Measurements from ENCODE around the gene TNFRSF25.

The TNFRSF25 gene

GRCh38 chr1:6486433-6487011 is 20.5 kb upstream of the TNFRSF25 start:
- peak; percentile 77 for DNase-seq

- DNase-seq = no peak
These were observed 19.5 kb upstream of the TNFRSF25 start for GRCh38 chr1:6485168-6486101.

- no peak for DNase-seq
These were observed 18.8 kb upstream of the TNFRSF25 start for GRCh38 chr1:6484826-6485167.

DNA sequence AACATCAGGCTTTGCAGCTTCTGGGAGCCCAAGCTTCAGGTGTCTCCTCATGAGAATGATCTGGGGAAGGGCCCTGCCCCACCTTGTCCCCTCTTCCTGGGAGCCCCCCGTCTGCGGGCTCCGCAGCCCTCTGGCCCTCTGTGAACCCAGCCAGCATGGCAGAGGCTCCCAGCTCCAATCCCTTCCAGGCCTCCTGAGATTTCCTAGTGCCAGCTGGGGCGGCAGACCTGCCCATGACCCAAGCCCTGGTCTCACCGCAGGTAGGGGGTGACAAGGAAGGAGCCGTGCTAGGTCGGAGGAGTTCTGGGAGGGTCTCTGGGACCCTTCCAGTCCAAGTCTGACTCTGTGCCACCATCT is 17.8 kb upstream of the TNFRSF25 start:
- DNase-seq = no peak

DNA sequence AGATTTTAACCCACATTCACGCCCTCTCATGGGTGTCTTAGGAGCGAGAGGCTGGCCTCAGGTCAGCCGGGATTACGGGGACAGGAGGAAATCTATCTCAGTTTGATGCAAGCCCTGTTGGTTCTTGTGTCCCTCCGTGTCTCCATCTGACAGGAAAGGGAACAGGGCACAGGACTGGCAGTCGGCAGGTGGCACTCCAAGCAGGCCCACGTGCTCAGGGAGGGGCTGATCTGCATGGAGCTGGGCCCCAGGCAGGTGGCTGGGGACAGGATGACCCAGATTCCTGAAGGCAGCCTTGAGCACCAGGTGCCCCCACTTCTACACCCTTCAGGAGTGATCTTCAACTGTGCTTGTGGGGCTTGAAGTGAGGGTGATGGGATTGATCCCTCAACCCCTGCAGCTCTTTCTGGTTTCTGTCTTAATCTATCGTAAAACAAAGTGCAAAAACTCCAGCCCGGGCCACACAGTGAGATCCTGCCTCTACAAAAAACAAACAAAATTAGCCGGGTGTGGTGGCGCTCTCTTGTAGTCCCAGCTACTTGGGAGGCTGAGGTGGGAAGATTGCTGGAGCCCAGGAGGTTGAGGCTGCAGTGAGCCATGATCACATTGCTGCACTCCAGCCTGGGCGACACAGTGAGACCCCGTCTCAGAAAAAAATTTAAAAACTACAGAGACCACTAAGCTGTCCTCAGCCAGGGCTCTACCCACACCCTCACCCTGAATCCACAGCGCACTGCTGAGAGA is 17.2 kb upstream of the TNFRSF25 start:
- DNase-seq = no peak

- DNase-seq = no peak
These were observed 15.8 kb upstream of the TNFRSF25 start for GRCh38 chr1:6481820-6482219.

- no peak for DNase-seq
These were observed 11.3 kb upstream of the TNFRSF25 start for GRCh38 chr1:6477039-6477820.

DNA sequence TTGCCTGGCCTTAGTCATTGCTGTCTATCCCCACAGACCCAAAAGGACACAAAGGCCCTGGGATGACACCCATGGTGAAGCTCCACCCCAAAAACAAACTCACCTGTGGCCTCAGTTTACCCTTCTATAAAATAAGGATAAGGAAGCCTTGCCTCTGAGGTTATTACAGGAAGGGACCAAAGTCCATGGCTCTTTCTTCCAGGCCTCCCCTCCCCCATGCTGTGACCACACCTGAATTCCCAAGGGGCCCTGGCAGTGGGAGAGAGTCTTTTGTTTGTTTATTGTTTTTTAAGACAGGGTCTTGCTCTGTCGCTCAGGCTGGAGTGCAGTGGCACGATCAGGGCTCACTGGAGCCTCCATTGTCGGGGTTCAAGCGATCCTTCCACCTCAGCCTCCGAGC is 10.5 kb upstream of the TNFRSF25 start:
- DNase-seq = no peak

DNA sequence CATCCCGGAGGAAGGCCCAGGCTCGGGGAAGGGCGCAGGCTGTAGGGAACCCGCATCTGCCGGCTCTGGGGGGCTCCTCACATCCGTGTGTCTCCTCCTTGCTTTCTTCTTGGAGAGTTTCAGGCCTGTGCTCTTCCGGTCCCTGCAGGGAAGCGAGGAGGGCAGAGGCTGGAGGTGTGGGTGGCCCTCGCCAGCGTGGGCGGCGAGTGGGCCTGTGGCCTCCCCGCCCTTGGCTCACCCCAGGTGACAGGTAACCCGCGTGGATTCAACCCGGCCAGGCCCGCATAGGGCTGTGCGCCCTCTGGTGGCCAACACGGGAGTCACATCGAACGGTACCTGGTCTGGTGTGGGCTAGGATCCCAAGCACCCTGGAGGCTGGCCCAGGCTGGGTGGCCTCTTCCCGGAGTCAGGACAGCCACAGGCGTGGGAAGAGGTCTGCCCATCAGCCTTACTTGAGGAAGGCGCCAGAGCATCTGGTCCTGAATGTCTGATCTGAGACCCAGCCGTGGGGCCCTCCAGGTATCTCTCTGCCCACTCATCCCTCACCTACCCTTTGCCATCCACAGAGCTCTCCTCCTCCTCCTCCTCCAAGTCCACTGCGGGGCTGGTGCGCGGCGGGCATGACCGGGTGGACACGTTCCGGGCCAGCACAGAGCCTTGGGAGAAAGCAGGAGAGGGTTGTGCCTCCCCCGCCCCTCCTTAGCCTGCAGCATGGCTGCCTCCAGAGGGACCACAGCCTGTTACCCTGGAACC is 9.6 kb upstream of the TNFRSF25 start:
- DNase-seq = no peak

DNA sequence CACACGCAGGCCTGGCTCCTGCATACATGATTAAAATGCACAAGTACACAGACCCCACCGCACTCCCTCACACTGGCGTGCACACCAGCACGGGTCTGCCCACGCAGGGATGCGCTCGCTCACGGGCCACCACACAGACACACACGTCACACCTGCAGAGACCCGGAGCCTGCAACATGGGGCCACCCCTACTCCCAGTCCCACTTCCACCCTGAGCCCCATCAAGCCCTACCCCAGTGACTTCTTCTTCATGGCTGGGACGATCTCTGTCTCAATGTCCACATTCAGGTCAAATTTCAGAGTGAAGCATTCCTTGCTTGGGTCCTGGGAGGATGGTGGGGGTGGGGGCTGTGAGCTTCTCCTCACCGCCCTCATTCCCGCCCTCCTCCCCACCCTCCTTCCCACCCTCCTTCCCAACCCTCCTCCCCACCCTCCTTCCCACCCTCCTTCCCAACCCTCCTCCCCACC is 8.9 kb upstream of the TNFRSF25 start:
- DNase-seq = no peak

DNA sequence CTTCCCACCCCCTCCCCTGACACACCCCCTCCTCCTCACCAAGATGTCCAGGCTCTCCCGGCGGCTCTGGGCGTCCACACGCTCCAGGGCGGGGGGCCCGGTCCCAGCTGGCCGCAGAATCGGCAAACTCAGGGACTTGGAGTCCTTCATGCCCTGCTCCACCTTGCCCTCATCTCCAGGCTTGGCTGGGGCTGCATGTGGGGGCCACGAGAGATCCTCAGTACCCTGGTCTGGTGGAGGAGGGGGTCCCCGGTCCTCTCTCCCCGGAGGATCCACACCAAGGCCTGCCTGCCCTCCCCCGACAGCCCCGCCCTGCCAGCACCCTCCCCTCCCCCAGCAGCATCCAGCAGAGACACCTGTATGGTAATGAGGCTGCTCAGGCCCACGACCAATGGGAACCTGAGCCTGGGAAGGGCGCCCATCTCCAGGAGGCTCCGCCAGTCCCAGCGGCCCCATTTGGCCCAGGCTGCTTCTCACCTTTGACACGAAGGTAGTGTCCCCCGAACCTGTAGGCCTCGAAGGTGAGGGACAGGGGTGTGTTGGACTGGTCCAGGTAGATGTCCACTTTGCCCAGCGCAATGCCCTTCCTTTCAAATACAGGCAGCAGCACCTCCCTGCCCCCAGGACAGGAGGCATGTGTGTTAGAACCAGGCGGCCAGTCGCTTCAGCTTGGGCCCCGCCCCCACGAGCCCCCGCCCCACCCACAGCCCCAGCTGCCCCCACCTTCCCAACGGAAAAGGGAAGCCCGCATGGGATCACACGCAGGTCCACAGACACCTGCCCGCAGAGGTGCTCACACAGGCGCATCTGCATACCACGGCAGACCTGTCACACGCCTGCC is 8.2 kb upstream of the TNFRSF25 start:
- DNase-seq = no peak

GRCh38 chr1:6473156-6473555 is 7.2 kb upstream of the TNFRSF25 start:
- no peak for DNase-seq

- DNase-seq = no peak
These were observed 6.4 kb upstream of the TNFRSF25 start for GRCh38 chr1:6472391-6472790.

GRCh38 chr1:6471970-6472368 is 6.0 kb upstream of the TNFRSF25 start:
- DNase-seq = no peak

- no peak for DNase-seq
These were observed 5.4 kb upstream of the TNFRSF25 start for GRCh38 chr1:6471086-6471969.

- DNase-seq = no peak
These were observed 4.4 kb upstream of the TNFRSF25 start for GRCh38 chr1:6470132-6471085.

- no peak for DNase-seq
These were observed 2.9 kb upstream of the TNFRSF25 start for GRCh38 chr1:6468729-6469461.
